ENCODE results near the gene KICS2.

DNA sequence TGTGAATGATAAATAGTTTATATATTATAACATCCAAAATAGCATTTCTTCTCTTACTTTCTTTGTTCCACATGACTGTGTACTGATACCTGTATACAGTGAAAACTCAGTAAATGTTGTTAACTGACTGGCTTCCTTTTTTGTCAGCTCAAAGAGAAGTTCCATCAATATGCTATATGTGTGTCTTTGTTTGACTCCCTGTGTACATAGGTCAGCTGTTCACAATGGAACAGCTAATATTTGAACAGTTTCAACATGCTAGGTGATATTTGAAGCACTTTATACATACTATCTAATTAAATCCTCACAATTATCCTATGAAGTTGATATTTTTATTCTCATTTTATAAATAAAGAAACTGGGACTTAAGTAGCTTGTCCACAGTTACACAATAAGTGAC lies 15.3 kb upstream of the KICS2 start:
- TF ChIP-seq, protein P1, sequence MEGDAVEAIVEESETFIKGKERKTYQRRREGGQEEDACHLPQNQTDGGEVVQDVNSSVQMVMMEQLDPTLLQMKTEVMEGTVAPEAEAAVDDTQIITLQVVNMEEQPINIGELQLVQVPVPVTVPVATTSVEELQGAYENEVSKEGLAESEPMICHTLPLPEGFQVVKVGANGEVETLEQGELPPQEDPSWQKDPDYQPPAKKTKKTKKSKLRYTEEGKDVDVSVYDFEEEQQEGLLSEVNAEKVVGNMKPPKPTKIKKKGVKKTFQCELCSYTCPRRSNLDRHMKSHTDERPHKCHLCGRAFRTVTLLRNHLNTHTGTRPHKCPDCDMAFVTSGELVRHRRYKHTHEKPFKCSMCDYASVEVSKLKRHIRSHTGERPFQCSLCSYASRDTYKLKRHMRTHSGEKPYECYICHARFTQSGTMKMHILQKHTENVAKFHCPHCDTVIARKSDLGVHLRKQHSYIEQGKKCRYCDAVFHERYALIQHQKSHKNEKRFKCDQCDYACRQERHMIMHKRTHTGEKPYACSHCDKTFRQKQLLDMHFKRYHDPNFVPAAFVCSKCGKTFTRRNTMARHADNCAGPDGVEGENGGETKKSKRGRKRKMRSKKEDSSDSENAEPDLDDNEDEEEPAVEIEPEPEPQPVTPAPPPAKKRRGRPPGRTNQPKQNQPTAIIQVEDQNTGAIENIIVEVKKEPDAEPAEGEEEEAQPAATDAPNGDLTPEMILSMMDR (IDR thresholded peaks at IDR 0.05; ENCODE audit: low read depth, low read length), result no peak
- TF ChIP-seq, protein P2, sequence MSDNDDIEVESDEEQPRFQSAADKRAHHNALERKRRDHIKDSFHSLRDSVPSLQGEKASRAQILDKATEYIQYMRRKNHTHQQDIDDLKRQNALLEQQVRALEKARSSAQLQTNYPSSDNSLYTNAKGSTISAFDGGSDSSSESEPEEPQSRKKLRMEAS (IDR thresholded peaks at IDR 0.05; ENCODE audit: low read depth, low read length), result no peak
- no peak for TF ChIP-seq POLR2A (IDR thresholded peaks at IDR 0.05; ENCODE audit: extremely low read depth, insufficient read length)

Measured in NB4 (cell line).